ENCODE measurements around the gene VASN. TPM values are rescaled to one million over a fixed set of nuclear protein-coding genes. Genes with fewer than 3 reads are reported as not detected.
"Not testable (repeated sequence)": the region's sequence is repeated elsewhere in the genome, so short reads cannot be mapped to it uniquely, and the experiment has no call there.

The VASN gene
- total and polyA plus RNA-seq, 10 of the 15 experiments (the other 5 are each of a cell fraction or from before 2014, with no cell fraction given), result 0.02 to 0.19 (median 0.14) TPM; not detected in 6

DNA sequence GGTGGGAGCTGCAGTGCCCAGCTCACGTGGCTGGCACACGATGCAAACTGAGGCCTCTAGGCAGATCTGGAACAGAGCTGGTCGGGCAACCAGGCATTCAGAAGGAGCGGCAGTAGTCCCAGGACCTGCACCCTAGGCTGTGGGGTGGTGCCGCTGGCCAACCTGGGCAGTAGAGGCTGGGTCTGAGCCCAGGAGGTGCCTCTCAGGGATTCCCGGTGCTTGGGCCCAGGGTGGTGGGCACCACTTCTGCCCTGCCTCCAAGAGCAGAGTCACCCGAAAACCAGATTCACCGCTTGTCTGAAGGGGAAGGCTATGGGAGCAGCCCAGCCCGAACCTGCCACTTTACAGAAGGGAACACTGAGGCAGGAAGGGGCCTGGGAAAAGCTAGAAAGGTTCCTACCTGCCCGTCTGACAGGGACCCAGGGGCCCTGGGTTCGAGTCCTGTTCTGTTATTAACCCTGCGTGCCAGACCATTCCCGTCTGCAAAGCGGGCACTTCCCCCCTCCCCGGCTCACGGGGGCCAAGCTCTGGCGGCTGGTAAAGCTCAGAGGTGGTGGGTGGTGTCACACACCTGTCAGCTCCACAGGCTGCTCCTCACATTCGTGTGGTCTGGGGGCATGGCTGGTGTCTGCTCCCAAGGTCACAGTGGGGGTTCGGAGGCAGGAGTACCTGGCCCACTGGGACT lies 38.9 kb upstream of the VASN start (continued):
- TF ChIP-seq, protein P1, sequence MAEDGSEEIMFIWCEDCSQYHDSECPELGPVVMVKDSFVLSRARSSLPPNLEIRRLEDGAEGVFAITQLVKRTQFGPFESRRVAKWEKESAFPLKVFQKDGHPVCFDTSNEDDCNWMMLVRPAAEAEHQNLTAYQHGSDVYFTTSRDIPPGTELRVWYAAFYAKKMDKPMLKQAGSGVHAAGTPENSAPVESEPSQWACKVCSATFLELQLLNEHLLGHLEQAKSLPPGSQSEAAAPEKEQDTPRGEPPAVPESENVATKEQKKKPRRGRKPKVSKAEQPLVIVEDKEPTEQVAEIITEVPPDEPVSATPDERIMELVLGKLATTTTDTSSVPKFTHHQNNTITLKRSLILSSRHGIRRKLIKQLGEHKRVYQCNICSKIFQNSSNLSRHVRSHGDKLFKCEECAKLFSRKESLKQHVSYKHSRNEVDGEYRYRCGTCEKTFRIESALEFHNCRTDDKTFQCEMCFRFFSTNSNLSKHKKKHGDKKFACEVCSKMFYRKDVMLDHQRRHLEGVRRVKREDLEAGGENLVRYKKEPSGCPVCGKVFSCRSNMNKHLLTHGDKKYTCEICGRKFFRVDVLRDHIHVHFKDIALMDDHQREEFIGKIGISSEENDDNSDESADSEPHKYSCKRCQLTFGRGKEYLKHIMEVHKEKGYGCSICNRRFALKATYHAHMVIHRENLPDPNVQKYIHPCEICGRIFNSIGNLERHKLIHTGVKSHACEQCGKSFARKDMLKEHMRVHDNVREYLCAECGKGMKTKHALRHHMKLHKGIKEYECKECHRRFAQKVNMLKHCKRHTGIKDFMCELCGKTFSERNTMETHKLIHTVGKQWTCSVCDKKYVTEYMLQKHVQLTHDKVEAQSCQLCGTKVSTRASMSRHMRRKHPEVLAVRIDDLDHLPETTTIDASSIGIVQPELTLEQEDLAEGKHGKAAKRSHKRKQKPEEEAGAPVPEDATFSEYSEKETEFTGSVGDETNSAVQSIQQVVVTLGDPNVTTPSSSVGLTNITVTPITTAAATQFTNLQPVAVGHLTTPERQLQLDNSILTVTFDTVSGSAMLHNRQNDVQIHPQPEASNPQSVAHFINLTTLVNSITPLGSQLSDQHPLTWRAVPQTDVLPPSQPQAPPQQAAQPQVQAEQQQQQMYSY (CRISPR knock-in tag; IDR thresholded peaks at IDR 0.05), result no peak
- no peak for TF ChIP-seq STAT1 (conservative IDR thresholded peaks at IDR 0.05)
- TF ChIP-seq WRNIP1 (IDR thresholded peaks at IDR 0.05; ENCODE audit: borderline replicate concordance, low read depth, low read length), result no peak
- TF ChIP-seq, protein P2, sequence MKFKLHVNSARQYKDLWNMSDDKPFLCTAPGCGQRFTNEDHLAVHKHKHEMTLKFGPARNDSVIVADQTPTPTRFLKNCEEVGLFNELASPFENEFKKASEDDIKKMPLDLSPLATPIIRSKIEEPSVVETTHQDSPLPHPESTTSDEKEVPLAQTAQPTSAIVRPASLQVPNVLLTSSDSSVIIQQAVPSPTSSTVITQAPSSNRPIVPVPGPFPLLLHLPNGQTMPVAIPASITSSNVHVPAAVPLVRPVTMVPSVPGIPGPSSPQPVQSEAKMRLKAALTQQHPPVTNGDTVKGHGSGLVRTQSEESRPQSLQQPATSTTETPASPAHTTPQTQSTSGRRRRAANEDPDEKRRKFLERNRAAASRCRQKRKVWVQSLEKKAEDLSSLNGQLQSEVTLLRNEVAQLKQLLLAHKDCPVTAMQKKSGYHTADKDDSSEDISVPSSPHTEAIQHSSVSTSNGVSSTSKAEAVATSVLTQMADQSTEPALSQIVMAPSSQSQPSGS (IDR thresholded peaks at IDR 0.05; ENCODE audit: low read length), result no peak
- no peak for TF ChIP-seq EP300 (IDR thresholded peaks at IDR 0.05; ENCODE audit: borderline replicate concordance in 1 of 2, control insufficient read depth in 1 of 2, low read depth in 2 of 2, low read length in 2 of 2)

DNA sequence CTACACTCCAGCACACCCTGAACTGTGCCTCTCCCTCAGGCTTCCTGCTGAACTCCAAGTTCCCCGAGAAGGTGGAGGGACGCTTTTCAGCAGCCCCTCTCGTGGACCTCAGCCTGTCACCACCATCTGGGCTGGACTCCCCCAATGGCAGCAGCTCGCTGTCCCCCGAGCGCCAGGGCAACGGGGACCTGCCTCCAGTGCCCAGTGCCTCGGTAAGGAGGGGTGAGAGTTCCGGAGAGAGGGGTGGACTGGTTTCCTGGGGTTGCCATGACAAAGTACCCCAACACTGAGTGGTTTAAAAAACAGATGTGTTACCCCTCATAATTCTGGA lies 38.4 kb upstream of the VASN start:
- Histone ChIP-seq H3K27ac (ENCODE audit: control insufficient read depth, insufficient read depth) (no peak overlapping the region), H3K79me2 (ENCODE audit: control insufficient read depth, insufficient read depth, low read length) (no peaks in the 10 kb centered on the region), H3K36me3 (ENCODE audit: control insufficient read depth in 2 of 2, insufficient read depth in 2 of 2, low read length in 1 of 2) (peaks cover 0 to 2% of the 10 kb centered on the region in 2 experiments; a peak in 2 of 4 replicates), H3K9me3 (replicated peaks; ENCODE audit: control insufficient read depth, insufficient read depth, low read length) (no peaks in the 10 kb centered on the region), H4K20me1 (ENCODE audit: control insufficient read depth, insufficient read depth) (no peaks in the 10 kb centered on the region), H3K4me1 (ENCODE audit: control insufficient read depth, insufficient read depth, low read length) (no peaks in the 10 kb centered on the region), H3K4me2 (ENCODE audit: control insufficient read depth, insufficient read depth) (no peak overlapping the region), H3K27me3 (replicated peaks in 1 of 2; ENCODE audit: control insufficient read depth in 2 of 2, insufficient read depth in 2 of 2, low read length in 1 of 2) (no peaks in the 10 kb centered on the region), H3K4me3 (no peak overlapping the region), H2AFZ (ENCODE audit: control insufficient read depth, low read depth, low read length) (no peak overlapping the region), H3K9ac (ENCODE audit: control insufficient read depth, insufficient read depth, low read length) (no peak overlapping the region)
- ATAC-seq (no peak), FAIRE-seq (no peak), DNase-seq (ENCODE audit: low read depth, low spot score) (no peak)
- CTCF ChIA-PET, result interaction anchor here (12.1 kb wide), 1 partner anchor 43 kb away, joined by 145 read pairs; no protein-coding TSS in a partner anchor
- intact Hi-C loops (cut with micrococcal nuclease; ENCODE audit: unreplicated experiment) (loop anchor here (10.0 kb wide), 1 partner anchor 128 kb away; no protein-coding TSS in a partner anchor), in situ Hi-C loops (cut with MboI) (loop anchor here (5.0 kb wide), 1 partner anchor 46 kb away; no protein-coding TSS in a partner anchor)
- no TSS peak for BruUV-seq (replicated peaks)
- POLR2A ChIA-PET, result no interaction called here
- SMC1A ChIA-PET (ENCODE audit: uncharacterized antibody, unreplicated experiment), result no interaction called here
- TF ChIP-seq LARP7 (IDR thresholded peaks at IDR 0.05) (no peak), ZNF24 (IDR thresholded peaks at IDR 0.05) (no peak), MYB (IDR thresholded peaks at IDR 0.05; ENCODE audit: borderline replicate concordance, low read depth, low read length) (no peak), MEF2B (IDR thresholded peaks at IDR 0.05; ENCODE audit: partially characterized antibody, poor library complexity, severe bottlenecking) (no peak)
- 23% methylated on average over 9 of the region's 9 CpGs for WGBS (ENCODE audit: insufficient coverage, insufficient replicate concordance, low lambda C conversion rate, missing lambda C conversion rate)
- RAD21 ChIA-PET (ENCODE audit: unreplicated experiment), result no interaction called here

DNA sequence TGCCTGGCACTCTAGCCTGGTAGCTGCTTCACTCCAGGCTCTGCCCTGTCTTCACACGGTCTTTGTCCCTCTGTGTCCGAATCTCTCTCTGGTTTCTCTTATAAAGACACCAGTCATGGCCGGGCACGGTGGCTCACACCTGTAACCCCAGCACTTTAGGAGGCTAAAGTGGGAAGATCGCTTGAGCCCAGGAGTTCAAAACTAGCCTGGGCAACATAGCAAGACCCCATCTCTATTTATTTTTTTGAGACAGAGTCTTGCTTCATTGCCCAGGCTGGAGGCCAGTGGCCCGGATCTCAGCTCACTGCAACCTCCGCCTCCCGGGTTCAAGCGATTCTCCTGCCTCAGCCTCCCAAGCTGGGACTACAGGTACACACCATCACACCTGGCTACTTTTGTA lies 37.9 kb upstream of the VASN start:
- H3K27me3 ChIP-seq (replicated peaks in 1 of 2; ENCODE audit: control insufficient read depth in 2 of 2, insufficient read depth in 2 of 2, low read length in 1 of 2); H3K36me3 ChIP-seq (ENCODE audit: control insufficient read depth in 2 of 2, insufficient read depth in 2 of 2, low read length in 1 of 2); H4K20me1 ChIP-seq (ENCODE audit: control insufficient read depth, insufficient read depth); H3K4me1 ChIP-seq (ENCODE audit: control insufficient read depth, insufficient read depth, low read length); FAIRE-seq; BruUV-seq (replicated peaks); SMC1A ChIA-PET (ENCODE audit: uncharacterized antibody, unreplicated experiment); H3K4me3 ChIP-seq; H3K9ac ChIP-seq (ENCODE audit: control insufficient read depth, insufficient read depth, low read length); DNase-seq (ENCODE audit: low read depth, low spot score); H3K79me2 ChIP-seq (ENCODE audit: control insufficient read depth, insufficient read depth, low read length); H3K27ac ChIP-seq (ENCODE audit: control insufficient read depth, insufficient read depth); RAD21 ChIA-PET (ENCODE audit: unreplicated experiment); H3K9me3 ChIP-seq (replicated peaks; ENCODE audit: control insufficient read depth, insufficient read depth, low read length); ATAC-seq; H3K4me2 ChIP-seq (ENCODE audit: control insufficient read depth, insufficient read depth); POLR2A ChIA-PET; H2AFZ ChIP-seq (ENCODE audit: control insufficient read depth, low read depth, low read length): not testable (repeated sequence)
- 88% methylated on average over 9 of the region's 9 CpGs for WGBS (ENCODE audit: insufficient coverage, insufficient replicate concordance, low lambda C conversion rate, missing lambda C conversion rate)
- in situ Hi-C loops (cut with MboI) (loop anchor here (5.0 kb wide), 1 partner anchor 46 kb away; no protein-coding TSS in a partner anchor), intact Hi-C loops (cut with micrococcal nuclease; ENCODE audit: unreplicated experiment) (loop anchor here (10.0 kb wide), 1 partner anchor 129 kb away; no protein-coding TSS in a partner anchor)
- CTCF ChIA-PET, result interaction anchor here (12.1 kb wide), 1 partner anchor 44 kb away, joined by 145 read pairs; no protein-coding TSS in a partner anchor

Measured in GM12878 (cell line).